ENCODE results near the gene PDE6A. TPM values are rescaled to one million over a fixed set of nuclear protein-coding genes. Genes with fewer than 3 reads are reported as not detected.

Gene PDE6A
- total RNA-seq, 1 experiment from 2014 or later = not detected

DNA sequence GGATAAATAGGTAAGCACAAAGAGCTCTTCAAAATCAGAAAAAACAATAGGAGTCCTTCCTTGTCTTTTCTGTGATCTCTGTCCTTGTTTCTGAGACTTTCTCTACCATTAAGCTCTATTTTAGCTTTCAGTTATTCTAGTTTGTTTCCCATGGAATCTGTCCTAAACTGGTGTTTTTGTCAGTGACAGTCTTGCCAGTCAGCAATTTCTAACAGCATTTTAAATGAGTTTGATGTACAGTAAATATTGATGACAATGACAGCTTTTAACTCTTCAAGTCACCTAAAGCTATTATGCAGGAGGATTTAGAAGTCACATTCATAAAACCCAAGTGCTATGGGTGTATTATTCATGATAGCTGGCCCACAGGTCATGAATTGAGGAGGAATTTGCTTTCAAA is 37.9 kb upstream of the PDE6A start:
- Histone ChIP-seq H3K4me2 (ENCODE audit: insufficient read depth, insufficient read length, low read length) (no peak overlapping the region), H3K23ac (ENCODE audit: insufficient read length, low read depth, low read length) (no peak overlapping the region), H3K18ac (ENCODE audit: insufficient read length, low read depth, low read length) (no peak overlapping the region), H3K79me1 (ENCODE audit: insufficient read depth, low read depth, low read length, poor library complexity, severe bottlenecking) (no peaks in the 10 kb centered on the region), H3K27ac (ENCODE audit: insufficient read length, low read depth, low read length) (no peak overlapping the region), H3K9me3 (ENCODE audit: control insufficient read depth, low read depth, low read length) (no peaks in the 10 kb centered on the region), H3K4ac (ENCODE audit: low read depth, low read length) (no peak overlapping the region), H4K5ac (ENCODE audit: insufficient read length, low read depth, low read length) (no peak overlapping the region), H3K4me1 (ENCODE audit: insufficient read depth, low read length) (no peaks in the 10 kb centered on the region), H2BK15ac (ENCODE audit: low read depth, low read length) (no peak overlapping the region), H2BK12ac (ENCODE audit: insufficient read length, low read depth, low read length) (no peak overlapping the region), H3K9ac (ENCODE audit: extremely low read depth, insufficient read length, low read length) (no peak overlapping the region), H2AK5ac (ENCODE audit: insufficient read length, low read length) (no peak overlapping the region), H3K56ac (ENCODE audit: insufficient read length, low read depth, low read length) (no peak overlapping the region), H4K8ac (replicated peaks; ENCODE audit: insufficient read length, low read depth, low read length) (no peak overlapping the region), H3K79me2 (ENCODE audit: insufficient read depth, low read length) (no peaks in the 10 kb centered on the region), H3T11ph (ENCODE audit: low read length) (no peak overlapping the region), H2AFZ (ENCODE audit: low read length) (no peak overlapping the region), H2BK120ac (ENCODE audit: low read depth, low read length, poor library complexity, severe bottlenecking) (no peak overlapping the region), H4K20me1 (ENCODE audit: control insufficient read depth, insufficient read depth, insufficient read length) (no peaks in the 10 kb centered on the region), H2BK20ac (ENCODE audit: low read depth, low read length, poor library complexity, severe bottlenecking) (no peak overlapping the region), H3K27me3 (ENCODE audit: insufficient read depth, low read length) (no peaks in the 10 kb centered on the region), H3K23me2 (ENCODE audit: insufficient read length, low read depth, low read length, poor library complexity, severe bottlenecking) (no peaks in the 10 kb centered on the region), H4K91ac (ENCODE audit: insufficient read length, low read depth, low read length) (no peak overlapping the region), H2BK5ac (ENCODE audit: insufficient read length, low read length) (no peak overlapping the region), H3K14ac (ENCODE audit: insufficient read depth, low read length) (no peak overlapping the region)
- Mint-ChIP-seq H3K27ac (no peak overlapping the region), H3K27me3 (ENCODE audit: low read depth) (no peaks in the 10 kb centered on the region), H3K36me3 (ENCODE audit: insufficient read depth in 1 of 3, low read depth in 3 of 3) (peaks cover 0 to 5% (median 0%) of the 10 kb centered on the region in 3 experiments; a peak in 3 of 7 replicates), H3K4me1 (peaks cover 0 to 8% of the 10 kb centered on the region in 2 experiments; a peak in 2 of 4 replicates), H3K4me3 (no peak overlapping the region), H3K9me3 (no peaks in the 10 kb centered on the region)
- TF ChIP-seq, protein P1, sequence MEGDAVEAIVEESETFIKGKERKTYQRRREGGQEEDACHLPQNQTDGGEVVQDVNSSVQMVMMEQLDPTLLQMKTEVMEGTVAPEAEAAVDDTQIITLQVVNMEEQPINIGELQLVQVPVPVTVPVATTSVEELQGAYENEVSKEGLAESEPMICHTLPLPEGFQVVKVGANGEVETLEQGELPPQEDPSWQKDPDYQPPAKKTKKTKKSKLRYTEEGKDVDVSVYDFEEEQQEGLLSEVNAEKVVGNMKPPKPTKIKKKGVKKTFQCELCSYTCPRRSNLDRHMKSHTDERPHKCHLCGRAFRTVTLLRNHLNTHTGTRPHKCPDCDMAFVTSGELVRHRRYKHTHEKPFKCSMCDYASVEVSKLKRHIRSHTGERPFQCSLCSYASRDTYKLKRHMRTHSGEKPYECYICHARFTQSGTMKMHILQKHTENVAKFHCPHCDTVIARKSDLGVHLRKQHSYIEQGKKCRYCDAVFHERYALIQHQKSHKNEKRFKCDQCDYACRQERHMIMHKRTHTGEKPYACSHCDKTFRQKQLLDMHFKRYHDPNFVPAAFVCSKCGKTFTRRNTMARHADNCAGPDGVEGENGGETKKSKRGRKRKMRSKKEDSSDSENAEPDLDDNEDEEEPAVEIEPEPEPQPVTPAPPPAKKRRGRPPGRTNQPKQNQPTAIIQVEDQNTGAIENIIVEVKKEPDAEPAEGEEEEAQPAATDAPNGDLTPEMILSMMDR (conservative IDR thresholded peaks at IDR 0.05) = no peak
- no peak for DNase-seq
